HG03025 (cell line): ENCODE data around the gene FOXN3.

Experiments used
- ATAC-seq: cut with Tn5 transposase; IDR thresholded peaks from one replicate; pipeline ENCODE4 v1.9.1; 2021; ENCODE audit warnings: mild to moderate bottlenecking, moderate library complexity; ENCODE audit not compliant: unreplicated experiment, low FRiP score

Gene FOXN3

GRCh38 chr14:89435492-89435891 lies 18.5 kb upstream of the FOXN3 start:
- no peak for ATAC-seq

- no peak for ATAC-seq
Measured at GRCh38 chr14:89432226-89432625, 15.2 kb upstream of the FOXN3 start.

GRCh38 chr14:89430391-89431236 lies 13.6 kb upstream of the FOXN3 start:
- peak; percentile 77 for ATAC-seq

GRCh38 chr14:89429199-89430181 lies 12.5 kb upstream of the FOXN3 start:
- ATAC-seq: no peak

- ATAC-seq: no peak
Measured at GRCh38 chr14:89428546-89429198, 11.6 kb upstream of the FOXN3 start.

GRCh38 chr14:89428173-89428523 lies 11.1 kb upstream of the FOXN3 start:
- no peak for ATAC-seq

GRCh38 chr14:89427426-89428172 lies 10.6 kb upstream of the FOXN3 start:
- no peak for ATAC-seq

- ATAC-seq: no peak
Measured at GRCh38 chr14:89425931-89426330, 8.9 kb upstream of the FOXN3 start.

GRCh38 chr14:89424241-89424640 lies 7.2 kb upstream of the FOXN3 start:
- no peak for ATAC-seq

- ATAC-seq: no peak
Measured at GRCh38 chr14:89422952-89423345, 5.9 kb upstream of the FOXN3 start.

- ATAC-seq: no peak
Measured at GRCh38 chr14:89422181-89422951, 5.3 kb upstream of the FOXN3 start.

GRCh38 chr14:89420502-89420901 lies 3.5 kb upstream of the FOXN3 start:
- ATAC-seq: no peak

- no peak for ATAC-seq
Measured at GRCh38 chr14:89419973-89420482, 3.0 kb upstream of the FOXN3 start.

GRCh38 chr14:89418976-89419375 lies 1.9 kb upstream of the FOXN3 start:
- ATAC-seq: no peak

- ATAC-seq: no peak
Measured at GRCh38 chr14:89418452-89418851, 1.4 kb upstream of the FOXN3 start.

GRCh38 chr14:89417465-89418225 lies 612 bp upstream of the FOXN3 start:
- peak; percentile 36 for ATAC-seq

- ATAC-seq: peak; percentile 71
Measured at GRCh38 chr14:89416002-89416995, 734 bp downstream of the FOXN3 start.
